ENCODE data around the gene CFAP65. TPM values are rescaled to one million over a fixed set of nuclear protein-coding genes. Genes with fewer than 3 reads are reported as not detected.

The CFAP65 gene
- total RNA-seq, 1 donor from 2014 or later = not detected

DNA sequence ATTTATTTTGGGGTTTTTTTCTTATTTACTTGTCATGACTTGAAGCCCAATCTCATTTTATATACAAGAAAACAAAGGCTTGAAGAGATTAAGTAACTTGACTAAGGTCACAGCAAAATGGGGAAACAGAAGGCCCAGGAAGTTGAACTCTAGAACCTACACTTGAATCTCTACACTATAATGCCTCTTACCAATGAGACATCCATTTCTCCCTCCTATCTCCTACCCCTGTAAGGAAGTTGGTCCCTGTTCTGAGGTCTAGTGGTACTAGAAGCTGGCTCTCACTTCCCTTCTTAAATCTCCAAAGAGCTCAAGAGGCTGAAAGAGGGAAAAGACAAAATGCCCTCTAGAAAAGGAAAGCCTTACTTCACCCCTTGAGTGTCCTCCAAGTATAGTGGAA, 44.9 kb upstream of the CFAP65 start:
- no peaks in the 10 kb centered on the region for H3K4me1 Mint-ChIP-seq
- H3K36me3 Mint-ChIP-seq = no peaks in the 10 kb centered on the region
- peaks cover 4% of the 10 kb centered on the region for H3K9me3 Mint-ChIP-seq
- no peak overlapping the region for H3K27ac Mint-ChIP-seq
- TF ChIP-seq, protein P1, sequence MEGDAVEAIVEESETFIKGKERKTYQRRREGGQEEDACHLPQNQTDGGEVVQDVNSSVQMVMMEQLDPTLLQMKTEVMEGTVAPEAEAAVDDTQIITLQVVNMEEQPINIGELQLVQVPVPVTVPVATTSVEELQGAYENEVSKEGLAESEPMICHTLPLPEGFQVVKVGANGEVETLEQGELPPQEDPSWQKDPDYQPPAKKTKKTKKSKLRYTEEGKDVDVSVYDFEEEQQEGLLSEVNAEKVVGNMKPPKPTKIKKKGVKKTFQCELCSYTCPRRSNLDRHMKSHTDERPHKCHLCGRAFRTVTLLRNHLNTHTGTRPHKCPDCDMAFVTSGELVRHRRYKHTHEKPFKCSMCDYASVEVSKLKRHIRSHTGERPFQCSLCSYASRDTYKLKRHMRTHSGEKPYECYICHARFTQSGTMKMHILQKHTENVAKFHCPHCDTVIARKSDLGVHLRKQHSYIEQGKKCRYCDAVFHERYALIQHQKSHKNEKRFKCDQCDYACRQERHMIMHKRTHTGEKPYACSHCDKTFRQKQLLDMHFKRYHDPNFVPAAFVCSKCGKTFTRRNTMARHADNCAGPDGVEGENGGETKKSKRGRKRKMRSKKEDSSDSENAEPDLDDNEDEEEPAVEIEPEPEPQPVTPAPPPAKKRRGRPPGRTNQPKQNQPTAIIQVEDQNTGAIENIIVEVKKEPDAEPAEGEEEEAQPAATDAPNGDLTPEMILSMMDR (IDR thresholded peaks at IDR 0.05; ENCODE audit: unreplicated experiment) = no peak
- H3K4me3 Mint-ChIP-seq = no peak overlapping the region
- no peak for DNase-seq (ENCODE audit: low spot score in 2 of 2, unreplicated experiment in 2 of 2)
- peaks cover 24% of the 10 kb centered on the region for H3K27me3 Mint-ChIP-seq (ENCODE audit: low read depth)

DNA sequence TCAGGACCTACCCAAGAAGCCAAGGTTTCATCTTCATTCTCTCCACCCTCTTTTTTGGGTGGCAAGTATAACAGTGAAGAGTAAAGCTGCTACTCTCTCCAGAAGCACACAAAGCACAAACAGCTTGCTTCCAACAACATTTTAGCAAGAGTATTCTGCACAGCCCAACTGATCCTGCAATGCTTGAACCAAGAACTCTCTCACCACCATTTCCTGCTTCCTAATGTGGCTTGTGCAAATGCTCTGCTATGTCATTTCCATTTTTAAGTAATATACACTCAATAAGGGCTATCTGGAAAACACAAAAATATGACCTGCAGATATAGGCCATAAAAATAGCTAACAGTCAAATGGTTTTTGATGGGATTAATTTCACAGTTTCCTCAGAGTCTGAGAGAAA, 43.5 kb upstream of the CFAP65 start:
- H3K9me3 Mint-ChIP-seq = peaks cover 4% of the 10 kb centered on the region
- peaks cover 25% of the 10 kb centered on the region for H3K27me3 Mint-ChIP-seq (ENCODE audit: low read depth)
- no peaks in the 10 kb centered on the region for H3K36me3 Mint-ChIP-seq
- H3K4me1 Mint-ChIP-seq = no peaks in the 10 kb centered on the region
- TF ChIP-seq, protein P1 (IDR thresholded peaks at IDR 0.05; ENCODE audit: unreplicated experiment) = no peak
- no peak for DNase-seq (ENCODE audit: low spot score in 2 of 2, unreplicated experiment in 2 of 2)
- H3K27ac Mint-ChIP-seq = no peak overlapping the region
- no peak overlapping the region for H3K4me3 Mint-ChIP-seq

DNA sequence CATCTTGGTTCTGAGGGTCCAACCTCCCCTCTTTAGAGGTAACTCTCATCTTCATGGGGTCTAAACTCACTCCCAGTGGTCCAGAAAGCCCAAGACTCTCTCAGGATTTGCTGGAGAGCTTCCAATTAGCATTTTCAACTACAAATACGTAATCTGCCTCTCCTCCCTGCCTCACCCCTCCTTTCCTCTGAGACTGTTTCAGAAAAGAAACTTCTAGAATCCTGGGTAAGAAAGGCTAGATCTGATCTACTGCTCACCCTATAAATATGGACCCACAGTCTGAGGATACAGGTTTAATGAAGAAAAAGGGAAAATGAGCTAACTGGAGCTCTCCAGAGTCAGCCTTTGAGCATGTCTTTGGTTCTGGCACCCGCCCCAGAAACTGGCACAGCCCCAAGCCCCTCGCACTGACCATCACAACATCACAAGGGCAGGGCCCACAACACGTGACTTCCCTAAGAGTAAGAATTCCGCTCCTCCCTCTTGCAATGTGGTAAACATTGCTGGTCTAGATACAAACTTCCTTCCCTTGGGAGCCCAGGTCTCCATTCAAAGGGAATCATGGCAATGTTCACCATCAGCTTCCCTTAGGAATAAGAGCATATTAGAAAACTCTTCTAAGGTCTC, 41.1 kb upstream of the CFAP65 start:
- H3K9me3 Mint-ChIP-seq = no peaks in the 10 kb centered on the region

DNA sequence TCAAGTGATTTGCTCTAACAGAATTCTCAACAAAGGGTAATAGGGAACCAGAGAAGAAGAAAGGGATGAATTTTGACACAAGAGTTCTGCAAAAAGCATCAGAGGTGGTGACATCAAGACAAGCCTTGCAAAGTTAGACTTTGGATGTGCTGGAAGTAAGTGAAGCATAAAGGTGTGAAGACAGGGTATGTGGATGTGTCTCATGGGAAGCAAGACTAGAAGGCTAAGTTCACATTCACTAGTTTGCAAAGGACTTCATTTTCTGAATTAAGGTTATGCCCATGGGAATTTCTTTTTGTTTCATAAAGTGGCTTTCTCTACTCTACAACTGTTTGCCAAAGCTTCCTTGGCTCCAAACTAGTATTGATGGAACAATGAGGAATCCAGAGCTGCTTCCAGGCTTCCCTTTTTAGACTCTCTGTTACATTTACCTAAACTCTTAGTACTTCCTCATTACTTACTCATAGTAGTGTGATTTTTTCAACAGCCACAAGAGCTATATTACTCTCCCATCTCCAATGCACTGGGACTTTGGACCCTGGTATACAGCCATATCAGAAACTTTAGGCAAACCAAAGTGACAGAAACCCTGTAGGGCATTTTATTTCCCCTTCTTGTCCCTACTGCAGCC, 40.5 kb upstream of the CFAP65 start:
- peaks cover 25% of the 10 kb centered on the region for H3K27me3 Mint-ChIP-seq (ENCODE audit: low read depth)
- no peak for DNase-seq (ENCODE audit: low spot score in 2 of 2, unreplicated experiment in 2 of 2)
- H3K4me3 Mint-ChIP-seq = no peak overlapping the region
- no peaks in the 10 kb centered on the region for H3K9me3 Mint-ChIP-seq
- no peak overlapping the region for H3K27ac Mint-ChIP-seq
- no peaks in the 10 kb centered on the region for H3K36me3 Mint-ChIP-seq
- no peaks in the 10 kb centered on the region for H3K4me1 Mint-ChIP-seq
- TF ChIP-seq, protein P1 (IDR thresholded peaks at IDR 0.05; ENCODE audit: unreplicated experiment) = no peak

More for the DNA sequence above, 41.1 kb upstream of the CFAP65 start:
- H3K27me3 Mint-ChIP-seq (ENCODE audit: low read depth) = peaks cover 25% of the 10 kb centered on the region
- no peaks in the 10 kb centered on the region for H3K4me1 Mint-ChIP-seq
- no peak for DNase-seq (ENCODE audit: low spot score in 2 of 2, unreplicated experiment in 2 of 2)
- no peak overlapping the region for H3K27ac Mint-ChIP-seq
- TF ChIP-seq, protein P1 (IDR thresholded peaks at IDR 0.05; ENCODE audit: unreplicated experiment) = no peak
- no peak overlapping the region for H3K4me3 Mint-ChIP-seq
- H3K36me3 Mint-ChIP-seq = no peaks in the 10 kb centered on the region

DNA sequence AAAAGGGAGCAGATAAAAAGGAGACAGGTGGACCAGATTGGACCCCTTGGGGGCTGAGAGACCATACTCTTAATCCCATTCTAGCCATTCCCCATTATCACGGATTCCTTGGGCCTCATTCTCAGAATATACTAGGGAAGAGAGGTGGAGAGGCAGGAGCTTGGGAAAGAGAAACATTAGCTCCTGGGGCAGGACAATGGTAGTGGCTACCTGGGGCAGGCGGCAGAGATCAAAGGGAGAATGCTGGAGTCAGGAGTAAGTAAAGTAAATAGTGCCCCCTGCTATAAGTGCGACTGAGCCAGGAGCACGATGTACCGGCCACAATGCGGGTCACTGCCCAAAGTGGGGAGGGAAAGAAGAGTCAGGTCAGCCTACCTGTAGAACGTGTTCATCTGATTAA, 39.8 kb upstream of the CFAP65 start:
- DNase-seq (ENCODE audit: low spot score in 2 of 2, unreplicated experiment in 2 of 2) = no peak
- Mint-ChIP-seq H3K4me1 (no peaks in the 10 kb centered on the region), H3K36me3 (no peaks in the 10 kb centered on the region), H3K9me3 (no peaks in the 10 kb centered on the region), H3K4me3 (no peak overlapping the region), H3K27me3 (ENCODE audit: low read depth) (peaks cover 25% of the 10 kb centered on the region), H3K27ac (no peak overlapping the region)
- TF ChIP-seq, protein P1 (IDR thresholded peaks at IDR 0.05; ENCODE audit: unreplicated experiment) = no peak
